GM12873 (cell line): ENCODE data around the gene SIRPA.

ENCODE experiments used
- TF ChIP-seq, protein P1 (sequence below): IDR thresholded peaks from 2 replicates; pipeline ENCODE4 v1.5.1; 2012; ENCODE audit warnings: low read depth, mild to moderate bottlenecking, moderate library complexity, low read length, control low read depth; ENCODE audit not compliant: insufficient read depth; ENCODE audit errors: missing control alignments

The SIRPA gene

GRCh38 chr20:1934156-1934555 is 38.9 kb downstream of the SIRPA start:
- TF ChIP-seq, protein P1, sequence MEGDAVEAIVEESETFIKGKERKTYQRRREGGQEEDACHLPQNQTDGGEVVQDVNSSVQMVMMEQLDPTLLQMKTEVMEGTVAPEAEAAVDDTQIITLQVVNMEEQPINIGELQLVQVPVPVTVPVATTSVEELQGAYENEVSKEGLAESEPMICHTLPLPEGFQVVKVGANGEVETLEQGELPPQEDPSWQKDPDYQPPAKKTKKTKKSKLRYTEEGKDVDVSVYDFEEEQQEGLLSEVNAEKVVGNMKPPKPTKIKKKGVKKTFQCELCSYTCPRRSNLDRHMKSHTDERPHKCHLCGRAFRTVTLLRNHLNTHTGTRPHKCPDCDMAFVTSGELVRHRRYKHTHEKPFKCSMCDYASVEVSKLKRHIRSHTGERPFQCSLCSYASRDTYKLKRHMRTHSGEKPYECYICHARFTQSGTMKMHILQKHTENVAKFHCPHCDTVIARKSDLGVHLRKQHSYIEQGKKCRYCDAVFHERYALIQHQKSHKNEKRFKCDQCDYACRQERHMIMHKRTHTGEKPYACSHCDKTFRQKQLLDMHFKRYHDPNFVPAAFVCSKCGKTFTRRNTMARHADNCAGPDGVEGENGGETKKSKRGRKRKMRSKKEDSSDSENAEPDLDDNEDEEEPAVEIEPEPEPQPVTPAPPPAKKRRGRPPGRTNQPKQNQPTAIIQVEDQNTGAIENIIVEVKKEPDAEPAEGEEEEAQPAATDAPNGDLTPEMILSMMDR: no peak

- TF ChIP-seq, protein P1: no peak
Observed at GRCh38 chr20:1934721-1935573, 39.7 kb downstream of the SIRPA start.

GRCh38 chr20:1935696-1936366 is 40.6 kb downstream of the SIRPA start:
- TF ChIP-seq, protein P1: no peak

DNA sequence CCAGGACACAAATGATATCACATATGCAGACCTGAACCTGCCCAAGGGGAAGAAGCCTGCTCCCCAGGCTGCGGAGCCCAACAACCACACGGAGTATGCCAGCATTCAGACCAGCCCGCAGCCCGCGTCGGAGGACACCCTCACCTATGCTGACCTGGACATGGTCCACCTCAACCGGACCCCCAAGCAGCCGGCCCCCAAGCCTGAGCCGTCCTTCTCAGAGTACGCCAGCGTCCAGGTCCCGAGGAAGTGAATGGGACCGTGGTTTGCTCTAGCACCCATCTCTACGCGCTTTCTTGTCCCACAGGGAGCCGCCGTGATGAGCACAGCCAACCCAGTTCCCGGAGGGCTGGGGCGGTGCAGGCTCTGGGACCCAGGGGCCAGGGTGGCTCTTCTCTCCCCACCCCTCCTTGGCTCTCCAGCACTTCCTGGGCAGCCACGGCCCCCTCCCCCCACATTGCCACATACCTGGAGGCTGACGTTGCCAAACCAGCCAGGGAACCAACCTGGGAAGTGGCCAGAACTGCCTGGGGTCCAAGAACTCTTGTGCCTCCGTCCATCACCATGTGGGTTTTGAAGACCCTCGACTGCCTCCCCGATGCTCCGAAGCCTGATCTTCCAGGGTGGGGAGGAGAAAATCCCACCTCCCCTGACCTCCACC is 42.2 kb downstream of the SIRPA start:
- TF ChIP-seq, protein P1: no peak

DNA sequence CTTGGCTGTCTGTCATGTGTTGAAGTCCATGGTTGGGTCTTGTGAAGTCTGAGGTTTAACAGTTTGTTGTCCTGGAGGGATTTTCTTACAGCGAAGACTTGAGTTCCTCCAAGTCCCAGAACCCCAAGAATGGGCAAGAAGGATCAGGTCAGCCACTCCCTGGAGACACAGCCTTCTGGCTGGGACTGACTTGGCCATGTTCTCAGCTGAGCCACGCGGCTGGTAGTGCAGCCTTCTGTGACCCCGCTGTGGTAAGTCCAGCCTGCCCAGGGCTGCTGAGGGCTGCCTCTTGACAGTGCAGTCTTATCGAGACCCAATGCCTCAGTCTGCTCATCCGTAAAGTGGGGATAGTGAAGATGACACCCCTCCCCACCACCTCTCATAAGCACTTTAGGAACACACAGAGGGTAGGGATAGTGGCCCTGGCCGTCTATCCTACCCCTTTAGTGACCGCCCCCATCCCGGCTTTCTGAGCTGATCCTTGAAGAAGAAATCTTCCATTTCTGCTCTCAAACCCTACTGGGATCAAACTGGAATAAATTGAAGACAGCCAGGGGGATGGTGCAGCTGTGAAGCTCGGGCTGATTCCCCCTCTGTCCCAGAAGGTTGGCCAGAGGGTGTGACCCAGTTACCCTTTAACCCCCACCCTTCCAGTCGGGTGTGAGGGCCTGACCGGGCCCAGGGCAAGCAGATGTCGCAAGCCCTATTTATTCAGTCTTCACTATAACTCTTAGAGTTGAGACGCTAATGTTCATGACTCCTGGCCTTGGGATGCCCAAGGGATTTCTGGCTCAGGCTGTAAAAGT is 43.5 kb downstream of the SIRPA start:
- TF ChIP-seq, protein P1: no peak

GRCh38 chr20:1939270-1939595 is 44.0 kb downstream of the SIRPA start:
- TF ChIP-seq, protein P1: no peak
